ENCODE data around the gene RFX7. TPM values are rescaled to one million over a fixed set of nuclear protein-coding genes. Genes with fewer than 3 reads are reported as not detected.
"Not testable (repeated sequence)": the region's sequence is repeated elsewhere in the genome, so short reads cannot be mapped to it uniquely, and the experiment has no call there.

RFX7 gene
- total RNA-seq, result 10 to 100 TPM; 40.4 to 42.5 TPM

- Mint-ChIP-seq H3K27ac (peak within 1 kb of the TSS; percentile 99), H3K36me3 (peaks cover 7% of the 10 kb centered on the region), H3K4me1 (peaks cover 34% of the 10 kb centered on the region), H3K27me3 (no peaks in the 10 kb centered on the region), H3K9me3 (no peaks in the 10 kb centered on the region), H3K4me3 (peak within 1 kb of the TSS; percentile 98)
- ATAC-seq (ENCODE audit: low read depth) (peak; percentile 63), DNase-seq (peak; percentile 87)
- POLR2A ChIA-PET, result interaction anchor here (0.6 to 1.7 kb wide), 4 partner anchors 36 to 396 kb away, joined by 4 to 5 read pairs (median 4); no protein-coding TSS in a partner anchor
These were observed at the start of gene RFX7 for GRCh38 chr15:56243163-56244037. RFX7 (minus strand) TSS chr15:56243879; CDS start chr15:56243285, 594 bp downstream.

DNA sequence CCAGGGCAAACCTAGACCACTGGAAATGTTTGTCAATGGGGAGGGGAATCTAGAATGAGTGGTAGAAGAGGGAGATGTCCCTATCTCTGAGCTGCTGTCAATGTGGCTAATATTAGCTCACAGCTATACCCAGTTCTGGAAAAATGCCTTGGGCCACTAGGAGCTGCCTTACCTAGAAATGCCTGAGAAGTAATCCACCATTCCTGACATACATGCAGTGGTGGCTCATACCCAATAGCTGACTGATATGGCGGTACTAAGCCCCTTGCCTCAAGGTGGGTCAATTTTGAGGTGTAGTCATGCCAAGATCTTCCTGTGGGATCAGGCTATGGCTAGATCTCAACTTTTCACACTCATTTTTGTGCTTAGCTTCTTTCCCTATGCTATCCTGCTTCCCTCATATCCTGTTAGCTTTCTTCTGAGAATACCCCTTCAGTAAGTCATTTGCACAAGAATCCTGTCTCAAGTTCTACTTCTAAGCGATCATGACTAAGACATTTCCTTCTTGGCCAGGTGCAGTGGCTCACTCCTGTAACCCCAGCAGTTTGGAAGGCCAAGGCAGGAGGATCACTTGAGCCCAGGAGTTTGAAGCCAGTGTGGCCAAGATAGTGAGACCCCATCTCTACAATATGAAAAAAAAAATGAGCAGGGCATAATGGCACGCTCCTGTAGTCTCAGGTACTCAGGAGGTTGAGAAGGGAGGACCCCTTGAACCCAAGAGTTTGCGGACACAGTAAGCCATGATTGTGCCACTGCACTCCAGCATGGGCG is 49.1 kb upstream of the RFX7 start:
- H3K36me3 Mint-ChIP-seq, result peaks cover 1% of the 10 kb centered on the region
- ATAC-seq (ENCODE audit: low read depth), result no peak
- H3K27ac Mint-ChIP-seq, result no peak overlapping the region
- H3K9me3 Mint-ChIP-seq, result peaks cover 5% of the 10 kb centered on the region
- POLR2A ChIA-PET, result no interaction called here
- H3K4me3 Mint-ChIP-seq, result no peak overlapping the region
- DNase-seq, result no peak
- no peaks in the 10 kb centered on the region for H3K27me3 Mint-ChIP-seq
- no peaks in the 10 kb centered on the region for H3K4me1 Mint-ChIP-seq

- no peak for ATAC-seq (ENCODE audit: low read depth)
- Mint-ChIP-seq H3K9me3 (peaks cover 5% of the 10 kb centered on the region), H3K4me3 (no peak overlapping the region), H3K4me1 (no peaks in the 10 kb centered on the region), H3K27me3 (no peaks in the 10 kb centered on the region), H3K36me3 (peaks cover 1% of the 10 kb centered on the region), H3K27ac (no peak overlapping the region)
- no peak for DNase-seq
- POLR2A ChIA-PET, result no interaction called here
These were observed 48.1 kb upstream of the RFX7 start for GRCh38 chr15:56291741-56292140.

- POLR2A ChIA-PET, result no interaction called here
- peaks cover 1% of the 10 kb centered on the region for H3K36me3 Mint-ChIP-seq
- DNase-seq (no peak), ATAC-seq (ENCODE audit: low read depth) (no peak)
- no peaks in the 10 kb centered on the region for H3K4me1 Mint-ChIP-seq
- no peak overlapping the region for H3K27ac Mint-ChIP-seq
- H3K27me3 Mint-ChIP-seq, result peaks cover 2% of the 10 kb centered on the region
- H3K9me3 Mint-ChIP-seq, result peaks cover 5% of the 10 kb centered on the region
- H3K4me3 Mint-ChIP-seq, result no peak overlapping the region
These were observed 42.5 kb upstream of the RFX7 start for GRCh38 chr15:56286213-56286612.

DNA sequence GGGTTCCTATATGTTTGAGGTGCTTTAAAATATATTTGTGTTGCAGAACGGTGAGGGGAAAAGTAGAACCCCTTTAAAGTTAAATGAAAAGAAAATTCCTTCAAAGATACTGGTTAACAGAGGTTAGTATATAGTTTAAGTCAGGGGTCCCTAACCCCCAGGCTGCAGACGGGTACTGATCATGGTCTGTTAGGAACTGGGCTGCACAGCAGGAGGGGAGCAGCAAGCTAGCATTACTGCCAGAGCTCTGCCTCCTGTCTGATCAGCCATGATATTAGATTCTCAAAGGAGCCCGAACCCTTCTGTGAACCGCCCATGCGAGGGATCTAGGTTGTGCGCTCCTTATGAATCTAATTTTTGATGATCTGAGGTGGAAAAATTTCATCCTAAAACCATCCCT is 37.5 kb upstream of the RFX7 start:
- peaks cover 5% of the 10 kb centered on the region for H3K27me3 Mint-ChIP-seq
- POLR2A ChIA-PET, result no interaction called here
- no peak overlapping the region for H3K27ac Mint-ChIP-seq
- no peaks in the 10 kb centered on the region for H3K4me1 Mint-ChIP-seq
- H3K36me3 Mint-ChIP-seq, result no peaks in the 10 kb centered on the region
- H3K9me3 Mint-ChIP-seq, result peaks cover 2% of the 10 kb centered on the region
- no peak for DNase-seq
- H3K4me3 Mint-ChIP-seq, result no peak overlapping the region
- ATAC-seq (ENCODE audit: low read depth), result no peak

- H3K9me3 Mint-ChIP-seq, result peaks cover 17% of the 10 kb centered on the region
- DNase-seq (no peak), ATAC-seq (ENCODE audit: low read depth) (no peak)
- no peak overlapping the region for H3K4me3 Mint-ChIP-seq
- no peaks in the 10 kb centered on the region for H3K4me1 Mint-ChIP-seq
- no peak overlapping the region for H3K27ac Mint-ChIP-seq
- H3K27me3 Mint-ChIP-seq, result no peaks in the 10 kb centered on the region
- POLR2A ChIA-PET, result no interaction called here
- H3K36me3 Mint-ChIP-seq, result peaks cover 2% of the 10 kb centered on the region
These were observed 30.0 kb upstream of the RFX7 start for GRCh38 chr15:56273724-56274123.

- no peak overlapping the region for H3K27ac Mint-ChIP-seq
- DNase-seq (no peak), ATAC-seq (ENCODE audit: low read depth) (no peak)
- H3K27me3 Mint-ChIP-seq, result no peaks in the 10 kb centered on the region
- H3K36me3 Mint-ChIP-seq, result peaks cover 2% of the 10 kb centered on the region
- peaks cover 18% of the 10 kb centered on the region for H3K9me3 Mint-ChIP-seq
- POLR2A ChIA-PET, result no interaction called here
- no peak overlapping the region for H3K4me3 Mint-ChIP-seq
- H3K4me1 Mint-ChIP-seq, result no peaks in the 10 kb centered on the region
These were observed 28.8 kb upstream of the RFX7 start for GRCh38 chr15:56272454-56272853.

DNA sequence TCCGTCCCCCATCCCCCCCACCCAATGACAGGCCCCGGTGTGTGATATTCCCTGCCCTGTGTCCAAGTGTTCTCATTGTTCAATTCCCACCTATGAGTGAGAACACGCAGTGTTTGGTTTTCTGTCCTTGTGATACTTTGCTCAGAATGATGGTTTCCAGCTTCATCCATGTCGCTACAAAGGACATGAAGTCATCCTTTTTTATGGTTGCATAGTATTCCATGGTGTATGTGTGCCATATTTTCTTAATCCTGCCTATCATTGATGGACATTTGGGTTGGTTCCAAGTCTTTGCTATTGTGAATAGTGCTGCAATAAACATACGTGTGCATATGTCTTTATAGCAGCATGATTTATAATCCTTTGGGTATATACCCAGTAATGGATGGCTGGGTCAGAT is 22.8 kb upstream of the RFX7 start:
- DNase-seq; POLR2A ChIA-PET; H3K4me1 Mint-ChIP-seq; H3K4me3 Mint-ChIP-seq; ATAC-seq (ENCODE audit: low read depth); H3K27ac Mint-ChIP-seq; H3K9me3 Mint-ChIP-seq; H3K36me3 Mint-ChIP-seq; H3K27me3 Mint-ChIP-seq: not testable (repeated sequence)

DNA sequence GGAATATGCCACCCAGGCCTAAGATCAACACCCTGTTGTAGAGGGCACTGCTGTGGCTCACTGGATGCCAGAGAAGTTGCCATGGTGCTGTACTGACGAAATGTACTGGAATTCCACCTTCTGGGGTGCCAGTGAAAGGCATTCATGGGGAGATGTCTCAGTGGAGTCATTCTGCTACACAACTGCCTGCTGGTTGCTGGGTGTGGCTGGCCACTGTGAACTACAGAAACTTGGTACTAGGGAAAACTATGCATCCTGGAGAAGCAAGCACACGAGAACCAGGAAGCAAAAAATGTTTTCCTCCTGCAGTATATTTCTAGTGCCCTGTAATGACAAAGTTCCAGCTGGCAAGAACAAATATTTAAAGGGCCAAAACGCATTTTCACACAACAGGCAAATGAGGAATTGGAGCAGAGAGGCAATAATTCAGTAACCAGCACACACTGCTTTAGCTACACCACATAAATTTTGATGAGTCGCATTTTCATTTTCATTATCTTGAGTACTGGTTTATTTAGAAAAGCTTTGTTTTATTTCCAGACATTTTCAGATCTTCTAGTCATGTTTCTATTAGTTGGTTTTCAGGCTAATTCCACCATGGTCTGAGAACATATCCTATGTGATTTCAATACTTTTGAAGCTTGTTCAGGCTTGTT is 18.3 kb upstream of the RFX7 start:
- peaks cover 12% of the 10 kb centered on the region for H3K27me3 Mint-ChIP-seq
- DNase-seq, result no peak
- no peaks in the 10 kb centered on the region for H3K36me3 Mint-ChIP-seq
- ATAC-seq (ENCODE audit: low read depth), result no peak
- no peaks in the 10 kb centered on the region for H3K4me1 Mint-ChIP-seq
- peaks cover 2% of the 10 kb centered on the region for H3K9me3 Mint-ChIP-seq
- no peak overlapping the region for H3K27ac Mint-ChIP-seq
- H3K4me3 Mint-ChIP-seq, result no peak overlapping the region
- POLR2A ChIA-PET, result no interaction called here

- POLR2A ChIA-PET, H3K27ac Mint-ChIP-seq, H3K36me3 Mint-ChIP-seq: not testable (repeated sequence)
These were observed 13.6 kb upstream of the RFX7 start for GRCh38 chr15:56257306-56257705.

GRCh38 chr15:56254265-56254664 is 10.6 kb upstream of the RFX7 start:
- POLR2A ChIA-PET, result no interaction called here
- H3K4me3 Mint-ChIP-seq, result no peak overlapping the region
- DNase-seq (no peak), ATAC-seq (ENCODE audit: low read depth) (no peak)
- H3K27me3 Mint-ChIP-seq, result peaks cover 36% of the 10 kb centered on the region
- H3K9me3 Mint-ChIP-seq, result peaks cover 2% of the 10 kb centered on the region
- no peak overlapping the region for H3K27ac Mint-ChIP-seq
- H3K4me1 Mint-ChIP-seq, result no peaks in the 10 kb centered on the region
- H3K36me3 Mint-ChIP-seq, result no peaks in the 10 kb centered on the region

More at GRCh38 chr15:56257306-56257705, 13.6 kb upstream of the RFX7 start:
- not testable (repeated sequence) for ATAC-seq (ENCODE audit: low read depth); H3K4me3 Mint-ChIP-seq; DNase-seq; H3K4me1 Mint-ChIP-seq; H3K9me3 Mint-ChIP-seq
- peaks cover 34% of the 10 kb centered on the region for H3K27me3 Mint-ChIP-seq

DNA sequence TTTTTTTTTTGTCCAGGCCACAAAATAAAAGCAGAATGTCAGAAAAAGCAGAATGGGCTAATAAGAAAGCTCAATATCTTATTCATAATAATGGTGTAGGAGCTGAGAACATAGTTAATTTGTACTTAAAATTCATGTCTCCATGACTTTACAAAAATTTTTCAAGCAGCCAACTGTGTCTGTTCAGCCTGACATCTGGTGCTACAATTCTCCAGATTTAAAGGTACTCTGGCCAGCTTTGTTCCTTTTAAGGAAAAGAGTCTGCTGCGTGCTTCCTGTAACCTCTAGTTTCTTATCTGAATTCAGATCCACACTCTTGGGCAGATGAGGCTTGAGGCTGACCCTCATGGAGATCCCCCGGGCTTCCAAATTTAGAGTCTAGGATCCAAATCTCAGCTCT is 8.7 kb upstream of the RFX7 start:
- no peak overlapping the region for H3K4me3 Mint-ChIP-seq
- no peaks in the 10 kb centered on the region for H3K9me3 Mint-ChIP-seq
- H3K27me3 Mint-ChIP-seq, result peaks cover 30% of the 10 kb centered on the region
- H3K4me1 Mint-ChIP-seq, result no peaks in the 10 kb centered on the region
- no peak overlapping the region for H3K27ac Mint-ChIP-seq
- H3K36me3 Mint-ChIP-seq, result no peaks in the 10 kb centered on the region
- POLR2A ChIA-PET, result no interaction called here
- ATAC-seq (ENCODE audit: low read depth) (no peak), DNase-seq (no peak)

DNA sequence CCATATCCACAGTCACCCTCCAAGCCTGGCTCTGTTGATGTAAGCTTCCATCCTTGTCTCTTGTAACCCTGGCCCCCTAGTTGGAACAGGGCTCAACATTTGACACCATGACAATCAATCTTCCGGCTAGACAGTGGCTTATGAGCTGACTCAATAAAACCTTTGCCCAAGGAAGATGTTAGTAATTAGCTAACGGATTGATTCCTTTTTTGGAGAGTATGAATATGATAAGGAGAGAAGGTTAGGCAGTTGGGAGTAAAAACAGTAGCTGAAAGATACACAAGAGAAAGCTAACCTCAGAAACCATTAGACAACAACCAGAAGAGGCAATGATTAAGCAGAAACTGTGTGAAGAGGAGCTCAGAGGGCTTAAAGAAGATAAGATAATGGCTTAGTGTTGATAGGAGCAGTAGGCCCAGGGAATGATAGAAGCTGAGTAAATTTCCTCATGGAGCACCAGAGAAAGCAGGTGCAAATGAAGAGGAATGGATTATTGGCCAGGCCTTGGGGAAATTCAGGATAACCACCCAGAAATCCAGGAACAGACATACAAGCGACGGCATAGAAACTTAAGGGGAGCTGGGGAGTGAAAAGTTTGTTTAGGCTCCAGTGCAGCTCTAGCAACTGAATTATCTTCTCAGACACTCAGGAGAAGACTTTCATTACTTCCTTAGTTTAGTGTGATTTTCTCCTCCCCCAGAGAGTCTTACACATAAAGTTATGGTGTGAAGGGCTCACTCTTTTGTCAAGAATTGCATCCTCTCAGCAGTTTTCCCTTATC is 7.8 kb upstream of the RFX7 start:
- POLR2A ChIA-PET, result no interaction called here
- peaks cover 24% of the 10 kb centered on the region for H3K27me3 Mint-ChIP-seq
- no peak overlapping the region for H3K27ac Mint-ChIP-seq
- H3K4me3 Mint-ChIP-seq, result no peak overlapping the region
- DNase-seq, result no peak
- ATAC-seq (ENCODE audit: low read depth), result no peak
- no peaks in the 10 kb centered on the region for H3K9me3 Mint-ChIP-seq
- peaks cover 1% of the 10 kb centered on the region for H3K4me1 Mint-ChIP-seq
- H3K36me3 Mint-ChIP-seq, result no peaks in the 10 kb centered on the region
